Globus pallidus (tissue), 1 donor: ENCODE measurements around the gene GJB6.
A peak's percentile ranks its signal among the peaks of the same experiment; 100 is the strongest.
"Not testable (repeated sequence)": the region's sequence is repeated elsewhere in the genome, so short reads cannot be mapped to it uniquely, and the experiment has no call there.

Source experiments
- DNase-seq: peaks from one replicate; pipeline ENCODE4 v3.0.0-alpha.2; 2015; ENCODE audit warnings: low spot score

GJB6 gene

DNA sequence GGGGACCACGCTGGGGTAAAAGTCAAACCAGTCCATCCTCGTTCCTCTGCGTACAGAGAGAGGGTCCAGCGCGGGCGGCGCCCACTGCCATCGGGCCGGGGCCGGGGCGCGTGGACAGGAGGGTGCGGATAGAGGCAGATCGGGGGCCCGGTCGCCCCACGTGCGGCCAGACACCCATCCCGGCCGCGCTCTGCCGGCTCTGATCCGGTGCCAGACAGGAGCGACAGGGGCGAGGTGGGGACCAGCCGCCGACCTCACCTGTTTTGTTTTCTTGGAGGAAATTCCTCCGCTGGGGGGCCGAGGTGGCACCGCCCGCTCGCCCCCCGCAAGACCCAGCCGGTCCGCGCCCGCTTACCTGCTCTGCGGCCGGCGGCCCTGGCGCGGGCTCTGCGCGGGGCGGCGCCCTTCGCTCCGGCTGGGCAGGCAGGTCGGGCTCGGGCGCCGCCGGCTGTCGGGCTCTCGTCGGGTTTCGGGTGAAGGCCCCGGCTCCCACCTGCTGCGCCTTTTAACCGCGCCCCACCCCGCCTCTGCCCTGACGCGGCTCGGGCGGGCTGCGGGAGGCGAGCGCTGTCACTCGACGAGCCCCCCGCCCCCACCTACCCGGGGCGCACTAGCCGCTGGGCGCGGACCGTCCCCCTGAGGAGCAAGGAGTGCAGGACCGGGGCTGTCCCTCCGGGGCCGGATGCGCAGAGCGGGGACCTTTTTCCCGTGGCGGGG is at the start of gene GJB6:
TSS of gene GJB6 (minus strand) at position 481 of the 717 bp plus-strand sequence. CDS start 8,839 bp downstream, outside the sequence.
- no peak for DNase-seq

DNA sequence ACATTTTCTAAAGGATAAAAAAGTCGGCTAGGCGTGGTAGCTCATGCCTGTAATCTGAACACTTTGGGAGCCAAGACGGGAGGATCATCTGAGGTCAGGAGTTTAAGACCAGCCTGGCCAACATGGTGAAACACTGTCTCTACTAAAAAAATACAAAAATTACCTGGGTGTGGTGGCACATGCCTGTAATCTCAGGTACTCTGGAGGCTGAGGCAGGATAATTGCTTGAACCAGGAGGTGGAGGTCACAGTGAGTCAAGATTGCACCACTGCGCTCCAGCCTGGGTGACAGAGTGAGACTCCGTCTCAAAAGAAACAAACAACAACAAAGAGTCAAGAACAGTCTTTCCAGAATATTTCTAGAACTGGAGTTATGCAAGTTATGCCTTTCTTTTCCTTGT is 44.8 kb upstream of the GJB6 start:
- DNase-seq, result not testable (repeated sequence)

DNA sequence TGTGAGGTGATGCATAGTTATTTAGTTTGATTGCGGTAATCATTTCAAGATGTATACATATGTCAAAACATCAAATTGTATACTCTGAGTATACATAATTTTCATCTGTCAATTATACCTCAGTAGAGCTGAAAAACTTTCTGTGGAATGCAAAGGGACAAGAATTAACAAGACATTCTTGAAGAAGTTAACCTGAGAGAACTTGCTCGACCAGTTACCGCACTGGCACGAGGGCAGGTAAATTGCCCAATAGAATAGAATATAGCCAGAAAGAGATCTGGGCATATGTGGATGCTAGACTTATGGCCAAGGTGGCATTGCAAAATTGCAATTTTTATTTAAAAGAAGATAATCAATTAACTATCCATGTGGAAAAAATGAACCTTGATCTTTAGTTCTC is 42.3 kb upstream of the GJB6 start:
- no peak for DNase-seq

GRCh38 chr13:20272588-20273171 is 40.6 kb upstream of the GJB6 start:
- DNase-seq, result no peak

DNA sequence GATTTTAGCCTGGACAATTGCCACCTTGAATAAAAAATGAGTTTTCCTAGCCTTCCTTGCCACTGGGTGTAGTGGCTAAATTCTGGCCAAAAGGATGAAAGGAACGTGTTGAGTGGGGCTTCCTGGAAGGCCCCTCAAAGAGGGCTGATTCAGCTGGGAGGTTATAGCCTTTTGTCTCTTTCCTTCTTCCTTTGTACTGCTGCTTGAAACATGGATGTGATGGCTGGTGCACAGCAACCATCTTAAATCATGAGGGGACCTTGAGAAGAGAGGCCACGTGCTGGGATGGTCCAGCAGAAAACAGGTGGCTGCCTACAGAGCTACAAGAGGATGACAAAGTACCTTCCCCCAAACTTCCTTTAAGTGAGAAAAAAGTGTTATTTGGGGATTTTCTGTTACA is 40.0 kb upstream of the GJB6 start:
- no peak for DNase-seq

- no peak for DNase-seq
These were observed 39.3 kb upstream of the GJB6 start for GRCh38 chr13:20271441-20271840.

DNA sequence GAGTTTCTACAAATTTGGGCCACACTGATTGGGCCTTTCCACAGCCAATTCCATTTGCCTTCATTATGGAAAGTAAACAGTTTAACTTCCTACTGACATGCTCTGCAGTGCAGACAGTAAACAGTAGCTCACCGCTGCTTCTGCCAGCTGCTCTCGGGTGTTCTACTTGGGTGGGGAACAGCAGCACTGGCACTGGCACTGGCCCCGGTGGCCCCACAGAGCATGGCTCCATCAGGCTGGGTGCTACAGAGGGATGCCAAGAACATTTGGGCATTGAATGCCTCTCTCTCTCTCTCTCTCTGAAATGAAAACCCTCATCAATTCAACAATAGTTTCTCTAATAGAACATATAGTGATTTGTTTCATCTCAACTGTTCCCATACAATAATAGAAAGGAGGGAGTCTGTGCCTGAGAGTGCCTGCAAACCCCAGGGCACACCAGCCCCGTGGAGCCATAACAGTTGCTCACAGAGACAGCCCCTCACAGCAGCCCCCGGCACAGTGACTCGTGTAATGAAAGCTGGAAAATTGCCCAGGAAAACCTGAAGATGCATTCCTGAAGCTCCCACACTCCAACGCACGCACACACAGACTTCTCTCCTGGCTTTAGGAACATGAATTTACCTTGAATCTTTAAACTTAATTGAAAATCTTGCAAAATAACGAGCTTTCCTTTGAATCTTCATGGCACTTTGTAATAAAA is 38.2 kb upstream of the GJB6 start:
- DNase-seq, result no peak

DNA sequence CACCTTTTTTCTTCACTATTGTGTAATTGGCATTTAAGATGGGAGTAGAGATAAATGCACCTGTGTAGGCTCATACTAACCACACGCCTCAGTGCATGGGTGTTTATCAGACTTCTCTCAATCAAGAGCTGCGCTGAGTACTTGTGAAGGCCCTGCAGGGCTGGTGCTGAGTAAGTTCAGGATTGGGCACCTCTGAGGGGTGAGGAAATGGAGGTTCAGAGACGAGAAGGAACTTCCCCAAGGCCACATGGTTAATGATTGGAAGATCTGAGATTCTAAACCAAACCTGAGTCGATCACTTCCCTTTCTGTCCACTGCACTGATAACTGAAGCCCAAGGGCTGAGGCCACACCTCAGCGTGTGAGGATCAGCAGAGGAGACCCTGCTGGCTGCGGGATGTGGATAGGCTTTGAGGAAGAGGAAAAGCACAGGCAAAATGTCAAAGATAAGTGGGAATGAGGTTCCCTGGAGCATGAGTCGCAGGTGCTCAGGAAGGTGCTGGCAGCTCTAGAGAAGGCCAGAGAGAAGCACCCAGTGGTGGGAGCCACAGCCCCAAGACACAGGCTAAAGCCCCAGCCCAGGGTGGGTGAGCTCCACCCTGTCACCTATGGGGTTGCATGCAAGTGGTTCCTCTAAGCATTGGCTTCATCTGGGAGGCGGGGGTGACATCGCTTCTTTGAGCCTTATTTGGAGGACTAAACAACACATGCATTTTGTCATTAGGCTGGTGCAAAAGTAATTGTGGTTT is 32.3 kb upstream of the GJB6 start:
- no peak for DNase-seq

DNA sequence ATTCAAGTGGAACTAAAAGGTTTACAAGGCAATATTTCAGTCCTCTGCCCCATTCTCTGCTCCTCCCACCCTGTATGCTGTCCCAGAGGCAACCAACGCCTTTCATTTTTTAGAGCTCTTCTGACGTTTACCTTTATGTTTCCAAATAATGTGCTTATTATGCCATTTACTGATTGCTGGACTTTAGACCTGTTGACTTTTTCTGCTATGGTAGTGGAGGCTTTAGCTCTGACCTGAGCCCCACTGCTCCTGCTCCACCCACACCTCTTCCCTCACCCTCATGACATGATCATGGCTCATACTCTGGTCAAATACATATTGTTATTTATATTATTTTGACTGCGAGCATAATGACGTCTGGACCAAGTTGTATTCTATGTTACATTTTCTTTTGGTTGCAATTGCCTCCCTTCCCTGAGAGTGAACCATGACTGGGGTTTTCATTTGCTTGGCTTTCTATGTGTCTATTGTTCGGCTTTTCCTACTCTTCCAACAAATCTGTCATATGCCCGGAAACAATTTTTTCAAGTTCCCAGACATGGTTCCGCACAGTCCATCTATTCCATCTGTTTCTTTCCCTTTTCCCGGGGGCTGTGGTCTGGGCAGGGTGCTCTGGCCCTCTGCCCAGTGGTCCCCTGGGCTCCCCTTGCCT is 31.4 kb upstream of the GJB6 start:
- no peak for DNase-seq

- DNase-seq, result no peak
These were observed 26.8 kb upstream of the GJB6 start for GRCh38 chr13:20258963-20259288.

DNA sequence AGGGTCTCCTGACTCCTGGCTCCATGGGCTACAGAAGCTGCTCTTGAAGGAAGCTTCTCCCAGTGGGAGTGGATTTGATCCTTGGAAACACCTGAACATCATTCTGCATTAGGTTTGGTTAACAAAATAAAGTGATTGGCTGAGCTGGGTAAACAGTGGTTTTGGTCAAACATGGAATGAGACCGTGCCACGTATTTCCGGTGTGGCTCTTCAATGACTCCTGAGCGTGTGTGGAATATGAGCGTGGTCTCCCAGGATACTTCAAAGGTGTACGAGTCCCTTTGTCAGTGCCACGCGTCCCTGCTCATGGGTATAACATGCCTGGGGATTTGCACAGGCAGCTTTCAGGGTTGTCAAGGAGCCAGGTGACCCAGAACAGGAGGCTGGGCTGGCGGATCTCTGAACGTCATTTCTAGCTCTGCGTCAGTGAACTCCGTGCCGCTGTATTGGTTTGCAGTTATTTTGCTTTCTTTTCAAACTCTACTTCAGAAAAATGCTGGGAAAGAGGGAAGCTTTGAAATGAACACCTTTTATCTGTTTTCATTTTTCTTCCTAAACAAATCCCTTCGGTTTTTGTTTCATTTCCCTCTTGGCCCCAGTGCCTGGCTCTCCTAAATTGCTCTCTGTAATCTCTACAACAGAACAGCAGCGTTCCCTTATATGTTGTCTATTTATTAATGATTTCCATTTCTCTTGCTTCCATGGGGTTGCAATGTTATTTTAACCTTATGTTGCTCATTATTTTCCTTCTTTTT is 26.3 kb upstream of the GJB6 start:
- DNase-seq, result no peak

DNA sequence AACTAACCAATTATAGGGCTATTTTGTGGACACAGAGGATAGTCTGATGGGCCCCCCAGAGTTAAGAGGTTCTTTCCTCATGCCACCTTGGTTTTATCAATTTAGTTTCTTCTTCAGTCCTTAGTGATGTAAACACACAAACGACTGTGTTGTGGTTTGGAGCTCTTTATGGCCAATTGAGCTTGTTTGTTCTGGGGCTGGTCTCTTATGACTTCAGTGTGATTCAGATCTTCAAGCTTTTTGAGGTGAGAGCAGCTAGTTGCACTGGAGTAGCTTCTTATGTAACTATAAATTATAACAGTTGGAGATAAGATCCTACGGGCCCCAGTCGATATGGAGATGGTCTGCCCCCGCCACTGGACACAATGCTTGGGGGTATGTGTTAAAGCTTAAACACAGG is 22.0 kb upstream of the GJB6 start:
- no peak for DNase-seq

DNA sequence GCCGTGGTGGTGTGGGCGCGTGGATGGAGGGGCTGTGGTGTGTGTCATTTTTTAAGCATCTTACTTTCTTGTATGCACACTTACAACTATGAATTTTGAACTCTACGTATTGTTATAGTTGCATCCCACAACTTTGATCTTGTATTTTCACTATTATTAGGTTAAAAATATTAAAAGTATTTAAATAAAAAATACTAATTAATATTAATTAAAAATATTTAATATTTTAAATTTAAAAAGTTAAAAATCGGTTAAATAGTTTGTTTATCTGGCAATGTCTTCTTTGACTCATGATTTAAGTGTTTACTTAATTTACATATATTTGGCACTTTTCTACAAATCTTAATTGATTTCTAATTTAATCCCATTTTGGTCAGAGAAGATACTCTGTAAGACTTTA is 17.8 kb upstream of the GJB6 start:
- DNase-seq, result no peak

DNA sequence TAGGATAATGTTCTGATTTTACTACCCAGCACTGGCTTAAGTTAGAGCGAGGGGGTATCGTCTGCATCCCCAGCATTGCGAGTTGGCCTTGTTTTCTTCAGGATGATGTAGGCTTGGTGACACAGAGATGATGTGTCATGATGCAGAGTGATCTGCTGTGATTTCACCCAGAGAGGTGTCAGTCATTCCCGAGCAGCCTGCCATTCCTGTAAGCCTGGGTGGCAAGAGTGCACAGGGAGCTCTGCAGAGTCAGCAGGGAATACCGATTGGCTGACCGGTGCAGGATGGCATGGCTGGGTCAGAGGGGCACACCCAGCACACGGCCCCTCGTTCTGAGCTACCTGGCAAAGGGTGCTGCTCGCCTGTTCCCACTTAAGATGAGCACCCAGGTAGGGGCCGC is 15.8 kb upstream of the GJB6 start:
- DNase-seq, result no peak

- DNase-seq, result no peak
These were observed 15.3 kb upstream of the GJB6 start for GRCh38 chr13:20247403-20247802.

- no peak for DNase-seq
These were observed 9.5 kb upstream of the GJB6 start for GRCh38 chr13:20241593-20241992.

DNA sequence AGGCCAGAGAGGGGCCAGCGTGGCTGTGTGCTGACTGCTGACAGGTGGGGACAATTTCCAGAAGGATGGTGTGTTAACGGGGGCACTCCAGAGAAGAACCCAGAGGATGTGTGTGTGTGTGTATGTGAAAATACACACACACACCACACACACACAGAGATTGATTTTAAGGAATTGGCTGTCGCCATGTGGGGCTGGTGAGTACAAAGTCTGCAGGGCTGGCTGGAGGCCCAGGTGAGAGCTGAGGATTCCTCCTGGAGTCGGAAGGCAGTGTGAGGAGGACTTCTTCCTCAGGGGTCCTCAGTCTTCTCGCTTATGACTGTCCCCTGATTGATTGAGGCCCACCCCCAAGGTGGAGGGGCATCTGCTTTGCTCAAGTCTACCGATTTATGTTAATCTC is 7.6 kb upstream of the GJB6 start:
- no peak for DNase-seq

GRCh38 chr13:20232556-20233277 is 598 bp upstream of the GJB6 start:
- no peak for DNase-seq

GRCh38 chr13:20230913-20231838 is 943 bp downstream of the GJB6 start:
- DNase-seq, result peak; percentile 41

DNA sequence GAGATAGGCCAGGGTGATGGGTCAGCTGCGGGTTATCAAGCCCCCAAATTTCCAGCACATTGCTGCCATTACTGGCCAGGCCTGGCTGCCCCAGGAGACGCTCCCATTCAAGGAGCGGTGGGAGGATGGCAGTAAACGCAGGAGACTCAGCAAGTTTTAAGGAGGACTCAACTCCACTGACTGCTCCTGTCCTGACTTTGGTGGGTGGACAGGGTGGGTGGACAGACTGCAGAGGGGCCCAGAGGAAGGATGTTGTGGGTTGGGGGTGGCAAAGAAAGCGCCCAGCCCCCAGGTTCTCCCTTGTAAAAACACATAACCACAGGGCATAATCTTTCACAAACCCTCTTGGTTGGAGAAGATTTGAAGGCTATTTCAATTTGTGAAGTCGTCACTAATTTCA is 4.4 kb downstream of the GJB6 start:
- DNase-seq, result no peak
